Measurements from ENCODE around the gene KCTD2.

The KCTD2 gene

DNA sequence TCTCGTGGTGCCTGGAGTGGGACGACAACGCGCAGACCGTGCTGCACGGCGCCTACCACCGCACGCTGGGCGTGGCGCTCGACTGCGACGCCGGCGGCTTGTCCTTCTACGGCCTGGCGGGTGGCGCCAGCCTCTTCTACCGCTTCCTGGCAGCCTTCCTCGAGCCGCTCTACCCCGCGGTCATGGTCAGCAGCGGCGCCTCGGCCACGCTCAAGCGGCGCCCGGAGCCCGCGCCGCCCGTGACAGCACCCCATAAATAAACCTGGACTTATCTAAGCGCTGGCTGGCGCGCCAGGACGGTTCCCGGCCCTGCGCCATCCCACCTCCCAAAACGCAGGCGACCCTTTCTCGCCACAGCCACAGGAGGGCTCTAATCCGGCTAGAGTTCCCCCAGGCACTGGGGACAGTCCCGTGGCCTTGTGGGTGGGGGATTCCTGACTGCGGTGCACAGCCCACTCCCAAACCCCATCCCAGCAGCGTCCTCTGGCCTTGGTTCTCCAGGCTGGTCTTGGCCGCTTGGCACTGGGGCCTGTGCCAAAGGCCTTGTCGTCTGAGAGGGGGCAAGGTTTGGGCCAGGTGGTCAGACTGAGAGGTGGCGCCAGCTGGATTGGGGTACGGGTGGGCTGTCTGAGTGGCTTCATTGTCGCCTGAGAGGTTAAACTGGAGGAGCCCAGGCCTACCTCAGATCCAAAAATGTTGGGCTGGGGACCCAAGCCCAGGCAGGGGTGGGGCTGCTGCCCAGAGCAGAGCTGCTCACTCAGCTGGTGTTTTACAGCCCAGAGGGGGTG is 30.7 kb downstream of the KCTD2 start:
- peak; percentile 37 for DNase-seq (ENCODE audit: low read depth)

DNA sequence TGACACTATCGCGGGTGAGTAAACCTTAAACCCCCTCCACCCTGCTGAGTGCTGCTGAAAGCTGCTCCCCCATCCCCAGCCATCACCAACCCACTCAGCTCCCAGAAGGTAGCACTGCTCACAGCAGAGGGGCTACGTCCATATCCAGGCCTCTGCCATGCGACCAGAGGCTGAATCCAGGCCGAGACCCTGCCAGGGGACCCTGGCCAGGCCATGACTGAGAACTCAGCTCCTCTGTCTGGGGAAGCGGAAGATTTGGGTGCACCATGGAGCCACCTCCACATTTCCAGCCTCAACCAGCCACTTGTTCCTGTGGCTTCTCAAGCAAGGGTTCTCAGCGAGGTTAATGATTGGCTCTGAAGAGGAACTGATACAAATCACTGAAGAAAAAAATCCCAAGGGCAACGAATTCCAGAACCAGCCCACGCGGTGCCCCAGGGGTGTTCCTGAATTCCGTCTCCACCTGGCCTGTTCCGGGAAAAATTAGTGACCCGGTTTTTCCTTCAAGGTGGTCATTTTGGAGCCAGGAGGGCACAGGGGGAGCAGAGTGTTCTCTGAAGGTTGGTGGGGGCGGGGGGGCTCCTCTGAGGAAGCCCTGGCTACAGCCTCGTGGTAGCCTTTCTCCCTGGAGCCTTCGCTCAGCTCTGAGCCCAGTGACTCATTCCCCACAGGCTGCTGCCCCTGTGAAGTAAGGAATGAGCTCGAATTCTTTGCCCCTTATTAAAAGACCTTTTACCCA is 31.4 kb downstream of the KCTD2 start:
- DNase-seq (ENCODE audit: low read depth): no peak

DNA sequence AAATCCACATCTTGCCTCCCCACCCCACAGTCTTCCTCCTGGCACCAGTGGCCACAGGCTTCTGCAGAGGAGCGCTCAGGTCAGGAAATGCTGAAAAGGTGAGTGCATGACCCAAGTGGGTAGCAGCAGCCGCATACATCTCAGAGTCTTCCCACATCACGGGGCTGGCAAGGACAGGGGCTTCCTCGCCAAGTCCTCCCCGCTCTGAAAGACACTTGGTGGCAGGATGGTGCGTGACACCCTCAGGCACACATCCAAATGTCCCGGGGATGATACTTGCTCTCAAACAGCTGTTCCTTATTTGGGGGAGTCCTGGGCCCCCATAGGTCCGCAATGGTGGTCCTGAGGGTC is 32.0 kb downstream of the KCTD2 start:
- no peak for DNase-seq (ENCODE audit: low read depth)

DNA sequence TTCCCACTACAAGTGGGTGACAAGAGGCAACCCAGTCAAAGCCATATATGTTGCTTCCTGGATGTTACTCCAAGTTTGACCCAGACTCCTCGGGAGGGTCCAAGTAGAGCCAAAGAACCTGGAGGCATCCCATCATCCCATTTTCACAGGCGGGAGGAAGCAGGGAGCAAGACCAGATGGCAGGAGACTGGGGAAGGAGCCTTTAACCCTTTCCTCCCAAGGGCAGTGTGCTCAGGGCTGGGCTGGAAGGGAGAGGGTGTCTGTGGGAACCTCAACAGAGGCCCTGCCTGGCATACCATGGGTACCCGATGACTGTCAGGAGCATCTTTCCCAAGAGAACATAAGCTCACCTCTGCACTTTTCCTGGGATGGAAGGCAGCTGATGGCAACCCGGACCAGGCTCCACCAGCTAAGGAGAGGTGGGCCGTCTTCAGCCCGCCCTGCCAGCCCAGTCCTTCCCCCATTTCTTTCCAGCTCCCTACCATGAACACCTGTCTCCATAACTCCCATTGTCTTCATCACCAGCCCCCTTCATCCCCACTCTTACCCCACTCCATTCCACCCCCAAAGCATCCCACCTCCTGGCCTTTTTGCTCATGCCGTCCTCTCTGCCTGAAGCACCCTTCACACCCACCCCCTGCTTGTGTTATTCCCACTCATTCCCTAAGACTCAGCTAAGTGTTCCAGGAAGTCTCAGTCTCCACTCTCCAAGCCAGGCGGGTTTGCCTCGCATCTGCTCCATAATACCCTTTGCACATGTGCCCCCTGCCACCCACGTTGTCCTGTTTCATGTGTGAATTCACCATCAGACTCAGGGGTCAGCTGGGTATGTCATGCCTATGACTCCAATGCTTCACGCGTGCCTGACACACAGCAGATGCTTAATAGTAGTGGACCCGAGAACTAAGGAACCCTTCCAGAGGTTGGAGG is 34.9 kb downstream of the KCTD2 start:
- no peak for DNase-seq (ENCODE audit: low read depth)

DNA sequence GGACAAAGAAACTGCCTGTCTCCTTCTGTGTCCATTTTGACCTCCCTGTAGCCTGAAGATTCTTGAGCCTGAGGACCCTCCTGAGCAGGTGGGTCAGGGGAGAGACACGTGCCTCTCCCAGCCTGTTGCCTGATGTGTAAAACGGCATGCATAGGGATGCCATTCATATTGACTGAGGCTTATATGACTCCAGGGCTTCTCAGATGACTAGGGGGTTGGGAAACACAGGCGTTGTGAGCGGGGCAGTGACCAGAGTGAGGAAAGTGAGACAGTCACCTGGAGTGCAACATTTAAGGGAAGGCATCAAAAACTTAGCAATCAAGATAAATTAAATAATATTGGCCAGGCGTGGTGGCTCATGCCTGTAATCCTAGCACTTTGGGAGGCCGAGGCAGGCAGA is 35.7 kb downstream of the KCTD2 start:
- DNase-seq (ENCODE audit: low read depth): no peak

- DNase-seq (ENCODE audit: low read depth): no peak
Measured at GRCh38 chr17:75084039-75084660, 37.1 kb downstream of the KCTD2 start.

- DNase-seq (ENCODE audit: low read depth): no peak
Measured at GRCh38 chr17:75086496-75087181, 39.6 kb downstream of the KCTD2 start.

DNA sequence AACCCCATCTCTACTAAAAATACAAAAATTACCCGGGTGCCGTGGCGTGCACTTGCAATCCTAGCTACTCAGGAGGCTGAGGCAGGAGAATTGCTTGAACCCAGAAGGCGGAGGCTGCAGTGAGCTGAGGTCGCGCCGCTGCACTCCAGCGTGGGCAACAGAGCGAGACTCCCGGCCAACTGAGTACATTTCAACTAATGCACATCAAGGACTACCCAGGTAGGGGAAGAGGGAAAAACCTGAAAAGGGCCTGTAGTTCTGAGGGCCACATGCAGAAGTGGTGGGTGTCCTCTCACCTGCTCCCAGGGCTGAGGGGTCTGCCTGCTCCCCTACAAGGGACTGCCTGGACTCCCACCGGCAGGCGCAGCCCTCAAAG is 40.1 kb downstream of the KCTD2 start:
- DNase-seq (ENCODE audit: low read depth): no peak

DNA sequence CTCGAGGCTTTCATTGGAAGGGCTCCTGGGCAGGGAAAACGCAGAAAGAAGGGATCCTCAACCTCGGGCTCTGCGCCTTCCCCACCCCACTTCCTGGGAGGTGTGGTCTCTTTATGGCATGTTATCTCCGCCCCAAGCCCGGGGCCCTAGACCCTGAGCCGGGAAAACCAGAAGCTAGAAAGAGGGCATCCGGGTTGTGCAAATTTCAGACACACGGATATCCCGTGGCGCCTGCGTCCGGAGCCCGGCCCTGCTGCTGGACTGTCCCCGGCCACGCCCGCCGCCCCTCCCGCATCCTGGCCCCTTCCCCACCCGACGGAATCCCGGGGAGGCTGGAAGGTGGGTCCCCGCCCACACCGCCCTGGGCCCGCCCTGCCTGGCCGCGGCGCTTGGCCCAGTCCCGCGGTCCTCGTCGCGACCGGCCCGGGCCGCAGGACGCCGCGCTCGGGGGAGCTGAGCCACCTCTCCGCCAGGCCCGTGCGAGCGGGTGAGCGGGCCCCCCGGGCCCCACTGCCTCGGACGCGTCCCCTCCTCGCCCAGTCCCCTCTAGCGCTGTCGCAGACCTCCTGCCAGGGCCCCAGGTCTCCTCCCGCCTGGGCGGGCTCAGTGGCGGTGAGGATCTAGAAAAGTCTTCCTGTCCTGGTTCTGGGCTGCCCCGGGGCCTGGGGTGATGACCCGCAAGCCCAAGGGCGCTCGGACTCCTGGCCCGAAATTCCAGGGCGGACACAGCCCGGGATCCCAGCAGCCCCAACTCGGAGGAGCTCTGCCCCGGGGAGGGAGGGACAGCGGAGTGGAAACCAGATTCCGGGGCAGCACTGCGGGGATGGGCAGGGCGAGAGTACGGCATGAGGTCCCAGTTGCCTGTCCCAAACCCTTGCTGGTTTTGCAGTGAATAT is 40.8 kb downstream of the KCTD2 start, which contains the start of gene SLC16A5:
Gene SLC16A5, plus strand, starts transcription at position 397 of the 896 bp plus-strand sequence. CDS start 5,683 bp downstream, outside the sequence.
- peak; percentile 25 for DNase-seq (ENCODE audit: low read depth)

DNA sequence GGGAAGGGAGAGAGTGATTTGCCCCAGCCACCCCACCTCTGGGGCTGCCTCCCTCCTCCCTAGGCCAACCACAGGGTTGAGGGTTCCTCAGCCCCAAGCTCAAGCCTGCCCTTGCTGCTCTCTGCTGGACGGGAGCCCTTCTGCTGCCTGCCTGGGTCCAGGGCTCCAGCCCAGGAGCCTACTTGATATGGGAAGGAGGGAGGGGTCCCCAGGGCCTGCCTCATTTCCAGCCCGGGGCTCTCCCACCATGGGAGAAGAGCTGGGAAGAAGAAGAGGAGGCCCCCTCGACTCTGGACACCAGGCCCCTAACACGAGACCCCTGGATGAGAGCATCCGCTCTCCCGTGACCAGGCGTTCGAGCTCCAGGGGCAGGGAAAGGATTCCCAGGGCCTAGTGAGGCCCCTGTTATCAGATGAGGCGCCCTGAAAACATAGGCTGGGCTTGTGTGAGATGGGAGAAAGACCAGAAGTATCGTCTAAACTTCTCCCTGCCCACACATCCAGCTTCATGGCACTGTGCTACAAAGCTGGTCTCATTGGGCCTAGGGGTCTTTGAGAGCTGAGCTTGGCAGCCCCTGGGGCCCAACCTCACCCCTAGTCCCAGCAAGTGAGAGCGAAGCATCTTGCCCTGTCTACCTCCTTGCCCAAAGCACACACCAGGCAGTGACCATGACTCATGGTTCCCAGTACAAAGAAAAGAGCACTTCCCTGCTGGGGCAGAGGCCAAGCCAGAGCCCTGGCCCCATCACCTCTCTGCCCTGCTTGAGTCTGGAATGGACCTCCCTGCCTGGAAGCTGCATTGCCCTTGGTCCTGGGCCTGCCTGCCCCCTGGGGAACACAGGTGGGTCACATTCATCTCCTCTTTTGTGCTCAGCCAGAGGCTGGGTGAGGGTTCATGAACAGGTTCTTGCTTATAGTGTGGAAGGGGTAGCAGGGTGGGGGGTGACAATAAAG is 41.7 kb downstream of the KCTD2 start:
- no peak for DNase-seq (ENCODE audit: low read depth)

GRCh38 chr17:75090871-75091854 is 44.1 kb downstream of the KCTD2 start:
- DNase-seq (ENCODE audit: low read depth): no peak

DNA sequence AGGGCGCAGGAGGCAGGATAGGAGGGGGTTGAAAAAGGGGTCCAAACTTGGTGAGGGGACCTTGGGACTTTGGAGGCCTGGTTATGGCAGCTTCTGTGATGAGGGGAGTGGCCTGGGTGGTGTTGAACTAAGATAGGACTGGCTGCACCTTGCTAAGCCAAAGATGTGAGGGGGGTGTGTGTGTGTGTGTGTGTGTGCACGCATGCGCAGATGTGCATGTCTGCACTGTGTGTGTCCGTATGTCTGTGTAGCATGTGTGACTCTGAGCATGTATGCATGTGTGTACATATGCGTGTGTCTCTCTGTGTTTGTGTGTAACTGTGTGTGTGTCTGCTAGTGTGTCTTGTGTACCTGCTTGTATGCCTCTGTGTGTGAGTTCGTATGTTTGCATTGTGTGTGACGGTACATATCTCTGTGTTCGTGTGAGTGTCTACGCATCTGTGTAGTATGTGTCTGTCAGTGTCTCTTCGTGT is 44.9 kb downstream of the KCTD2 start:
- no peak for DNase-seq (ENCODE audit: low read depth)

- DNase-seq (ENCODE audit: low read depth): no peak
Measured at GRCh38 chr17:75093548-75094158, 46.6 kb downstream of the KCTD2 start.

GRCh38 chr17:75094871-75095399 is 47.9 kb downstream of the KCTD2 start:
- DNase-seq (ENCODE audit: low read depth): no peak

GRCh38 chr17:75096082-75096625 is 49.1 kb downstream of the KCTD2 start:
- DNase-seq (ENCODE audit: low read depth): no peak

GRCh38 chr17:75097865-75098264 is 50.8 kb downstream of the KCTD2 start:
- DNase-seq (ENCODE audit: low read depth): no peak

DNA sequence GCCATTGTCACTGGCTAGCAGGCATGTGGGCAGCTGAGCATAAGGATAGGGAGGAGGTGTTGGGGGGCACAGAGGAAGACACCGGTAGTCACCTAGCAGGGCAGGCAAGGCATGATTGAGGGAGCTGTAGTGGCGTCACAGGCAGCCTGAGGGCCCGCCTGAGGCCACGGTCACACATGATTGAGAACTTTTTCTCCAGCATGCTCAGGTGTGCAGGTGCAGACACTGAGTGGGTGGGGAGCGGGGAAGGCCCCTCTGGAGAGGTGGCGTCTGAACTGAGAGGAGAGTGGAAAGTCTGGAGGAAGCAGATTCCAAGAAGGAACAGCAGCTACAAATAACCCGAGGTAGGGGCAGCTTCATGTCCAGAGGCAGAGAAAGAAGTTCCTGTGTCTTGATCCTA is 51.8 kb downstream of the KCTD2 start:
- DNase-seq (ENCODE audit: low read depth): no peak
